Hepatocyte (in vitro differentiated cells): ENCODE data around the gene HNRNPR. TPM values are rescaled to one million over a fixed set of nuclear protein-coding genes. Genes with fewer than 3 reads are reported as not detected.

Source experiments
- DNase-seq: peaks from one replicate; pipeline ENCODE4 v3.0.0-alpha.2; 2016; ENCODE audit warnings: low spot score
- H2AFZ ChIP-seq: fragments of 200-600 bp; sonication (generic); 2 replicates; pipeline ENCODE4 v1.6.0; 2016; ENCODE audit warnings: antibody characterized with exemption, mild to moderate bottlenecking
- H3K27ac ChIP-seq: fragments of 200-600 bp; sonication (generic); 2 replicates; pipeline ENCODE4 v1.5.1; 2016; ENCODE audit warnings: mild to moderate bottlenecking
- H3K27me3 ChIP-seq: fragments of 200-600 bp; sonication (generic); 2 replicates; pipeline ENCODE4 v1.6.1; 2016
- H3K36me3 ChIP-seq: fragments of 200-600 bp; sonication (generic); replicated peaks from 2 replicates; pipeline ENCODE4 v1.5.1; 2016; ENCODE audit warnings: low read depth; ENCODE audit not compliant: insufficient read depth
- H3K4me1 ChIP-seq: fragments of 200-600 bp; sonication (generic); 2 replicates; pipeline ENCODE4 v1.5.1; 2016; ENCODE audit warnings: mild to moderate bottlenecking, moderate library complexity; ENCODE audit not compliant: insufficient read depth
- H3K4me2 ChIP-seq: fragments of 200-600 bp; sonication (generic); 2 replicates; pipeline ENCODE4 v1.6.0; 2016
- H3K4me3 ChIP-seq: fragments of 200-600 bp; sonication (generic); 2 replicates; pipeline ENCODE4 v1.5.1; 2016; ENCODE audit warnings: mild to moderate bottlenecking
- H3K79me2 ChIP-seq: fragments of 200-600 bp; sonication (generic); 2 replicates; pipeline ENCODE4 v1.6.0; 2017; ENCODE audit warnings: mild to moderate bottlenecking
- H3K9me2 ChIP-seq: fragments of 200-600 bp; sonication (generic); replicated peaks from 2 replicates; pipeline ENCODE4 v1.6.0; 2017; ENCODE audit warnings: mild to moderate bottlenecking; ENCODE audit not compliant: insufficient read depth
- H3K9me3 ChIP-seq: fragments of 200-600 bp; sonication (generic); 2 replicates; pipeline ENCODE4 v1.5.1; 2016; ENCODE audit warnings: low read depth, mild to moderate bottlenecking
- H4K20me1 ChIP-seq: fragments of 200-600 bp; sonication (generic); 2 replicates; pipeline ENCODE4 v1.6.0; 2016; ENCODE audit warnings: mild to moderate bottlenecking; ENCODE audit not compliant: insufficient read depth, poor library complexity, severe bottlenecking
- CTCF ChIP-seq: fragments of 200-600 bp; sonication (generic); IDR thresholded peaks from 2 replicates; pipeline ENCODE4 v1.5.1; 2016; ENCODE audit warnings: antibody characterized with exemption, mild to moderate bottlenecking; ENCODE audit not compliant: poor library complexity
- EZH2 ChIP-seq: fragments of 200-600 bp; sonication (generic); IDR thresholded peaks from 2 replicates; pipeline ENCODE4 v1.6.1; 2016; ENCODE audit warnings: antibody characterized with exemption, mild to moderate bottlenecking, borderline replicate concordance
- EZH2phosphoT487 ChIP-seq: fragments of 200-600 bp; sonication (generic); IDR thresholded peaks from one replicate; pipeline ENCODE4 v1.6.1; 2018; ENCODE audit warnings: antibody characterized with exemption, mild to moderate bottlenecking, low read depth, moderate library complexity; ENCODE audit not compliant: unreplicated experiment, severe bottlenecking
- WGBS: methylation state at CpG from one replicate; pipeline ENCODE4 v1.1.6; 2016; ENCODE audit warnings: low lambda C conversion rate; ENCODE audit errors: missing lambda C conversion rate; 5-methylcytosine and 5-hydroxymethylcytosine counted together
- polyA plus RNA-seq: library from polyadenylated mRNA; unstranded; fragments of >200 nt; fragmentation: Nextera tagmentation; extraction: Ambion mirVana; gene quantifications from 2 replicates; pipeline ENCODE4 v1.2.1, GENCODE V29; 2016
- total RNA-seq: library from RNA; depleted of rRNA; stranded (reverse); fragments of >200 nt; gene quantifications from 2 replicates; pipeline ENCODE4 v1.2.3, GENCODE V29; 2014

HNRNPR gene
- total and polyA plus RNA-seq, 2 experiments from 2014 or later = 106 to 112 TPM

GRCh38 chr1:23358310-23358875, 14.3 kb upstream of the HNRNPR start:
- no peaks in the 10 kb centered on the region for H4K20me1 ChIP-seq
- H3K4me2 ChIP-seq = no peak overlapping the region
- H3K27me3 ChIP-seq = no peaks in the 10 kb centered on the region
- H3K9me3 ChIP-seq = peaks cover 45% of the 10 kb centered on the region
- no peak overlapping the region for H2AFZ ChIP-seq
- H3K4me1 ChIP-seq = no peaks in the 10 kb centered on the region
- H3K36me3 ChIP-seq = peaks cover 36% of the 10 kb centered on the region
- no peak overlapping the region for H3K4me3 ChIP-seq
- no peak for TF ChIP-seq CTCF
- TF ChIP-seq EZH2 = no peak
- TF ChIP-seq EZH2phosphoT487 = no peak
- H3K79me2 ChIP-seq = peaks cover 26% of the 10 kb centered on the region
- H3K27ac ChIP-seq = no peak overlapping the region
- DNase-seq = no peak
- no peaks in the 10 kb centered on the region for H3K9me2 ChIP-seq
- WGBS = 91% methylated on average over 3 of the region's 3 CpGs

GRCh38 chr1:23357138-23357908, 13.2 kb upstream of the HNRNPR start:
- H3K4me3 ChIP-seq = no peak overlapping the region
- no peak overlapping the region for H2AFZ ChIP-seq
- H3K9me3 ChIP-seq = peaks cover 34% of the 10 kb centered on the region
- no peaks in the 10 kb centered on the region for H3K4me1 ChIP-seq
- TF ChIP-seq EZH2 (no peak), CTCF (no peak), EZH2phosphoT487 (no peak)
- H4K20me1 ChIP-seq = no peaks in the 10 kb centered on the region
- 34% methylated on average over 3 of the region's 3 CpGs for WGBS
- H3K9me2 ChIP-seq = no peaks in the 10 kb centered on the region
- H3K4me2 ChIP-seq = no peak overlapping the region
- no peak overlapping the region for H3K27ac ChIP-seq
- H3K36me3 ChIP-seq = peaks cover 27% of the 10 kb centered on the region
- H3K79me2 ChIP-seq = peaks cover 19% of the 10 kb centered on the region
- no peaks in the 10 kb centered on the region for H3K27me3 ChIP-seq
- no peak for DNase-seq

- TF ChIP-seq EZH2phosphoT487 (no peak), CTCF (no peak), EZH2 (no peak)
- DNase-seq = no peak
- H3K4me2 ChIP-seq = no peak overlapping the region
Measured at GRCh38 chr1:23356471-23357137, 12.5 kb upstream of the HNRNPR start.

More at GRCh38 chr1:23356471-23357137, 12.5 kb upstream of the HNRNPR start:
- Histone ChIP-seq H3K4me3 (no peak overlapping the region), H3K36me3 (peaks cover 19% of the 10 kb centered on the region), H2AFZ (no peak overlapping the region), H3K79me2 (peaks cover 12% of the 10 kb centered on the region), H3K9me3 (peaks cover 27% of the 10 kb centered on the region), H3K9me2 (no peaks in the 10 kb centered on the region), H3K27me3 (no peaks in the 10 kb centered on the region), H3K27ac (no peak overlapping the region), H3K4me1 (no peaks in the 10 kb centered on the region), H4K20me1 (no peaks in the 10 kb centered on the region)
- 84% methylated on average over 8 of the region's 8 CpGs for WGBS
